Tibial nerve (tissue), 4 donors: ENCODE results near the gene DAAM2.

ENCODE experiments used
- EP300 ChIP-seq, 2 donors: sonication (generic); formaldehyde crosslinking; IDR thresholded peaks; one replicate each; pipeline ENCODE4 v1.6.1; 2017; ENCODE audit warnings: antibody characterized with exemption in 2 of 2, mild to moderate bottlenecking in 1 of 2
- POLR2A ChIP-seq, 2 donors: fragments of 450-650 bp; IDR thresholded peaks; one replicate each; pipeline ENCODE4 v1.6.1; 2017; ENCODE audit warnings: antibody characterized with exemption in 2 of 2, mild to moderate bottlenecking in 2 of 2, moderate library complexity in 2 of 2
- TF ChIP-seq, protein P1 (sequence below), 5 experiments: fragments of 200-600 bp in 3 of 5; fragments of 450-650 bp in 2 of 5; sonication (generic) in 3 of 5; IDR thresholded peaks; one replicate each; pipeline ENCODE4 v1.5.1; 2016 to 2019; ENCODE audit warnings: antibody characterized with exemption in 5 of 5, mild to moderate bottlenecking in 3 of 5, moderate library complexity in 2 of 5

GRCh38 chr6:39790772-39791171 is 1.4 kb upstream of the DAAM2 start:
- no peak for TF ChIP-seq EP300 (IDR thresholded peaks at IDR 0.05)
- TF ChIP-seq, protein P1, sequence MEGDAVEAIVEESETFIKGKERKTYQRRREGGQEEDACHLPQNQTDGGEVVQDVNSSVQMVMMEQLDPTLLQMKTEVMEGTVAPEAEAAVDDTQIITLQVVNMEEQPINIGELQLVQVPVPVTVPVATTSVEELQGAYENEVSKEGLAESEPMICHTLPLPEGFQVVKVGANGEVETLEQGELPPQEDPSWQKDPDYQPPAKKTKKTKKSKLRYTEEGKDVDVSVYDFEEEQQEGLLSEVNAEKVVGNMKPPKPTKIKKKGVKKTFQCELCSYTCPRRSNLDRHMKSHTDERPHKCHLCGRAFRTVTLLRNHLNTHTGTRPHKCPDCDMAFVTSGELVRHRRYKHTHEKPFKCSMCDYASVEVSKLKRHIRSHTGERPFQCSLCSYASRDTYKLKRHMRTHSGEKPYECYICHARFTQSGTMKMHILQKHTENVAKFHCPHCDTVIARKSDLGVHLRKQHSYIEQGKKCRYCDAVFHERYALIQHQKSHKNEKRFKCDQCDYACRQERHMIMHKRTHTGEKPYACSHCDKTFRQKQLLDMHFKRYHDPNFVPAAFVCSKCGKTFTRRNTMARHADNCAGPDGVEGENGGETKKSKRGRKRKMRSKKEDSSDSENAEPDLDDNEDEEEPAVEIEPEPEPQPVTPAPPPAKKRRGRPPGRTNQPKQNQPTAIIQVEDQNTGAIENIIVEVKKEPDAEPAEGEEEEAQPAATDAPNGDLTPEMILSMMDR (IDR thresholded peaks at IDR 0.05), result no peak
- no peak for TF ChIP-seq POLR2A (IDR thresholded peaks at IDR 0.05)
